Spinal cord (tissue), 10 donors: ENCODE results near the gene TSPYL4. TPM values are rescaled to one million over a fixed set of nuclear protein-coding genes. Genes with fewer than 3 reads are reported as not detected.
A peak's percentile ranks its signal among the peaks of the same experiment; 100 is the strongest.

Experiments
- DNase-seq, 6 donors: peaks; one replicate each; pipeline versions ENCODE4 v3.0.0 to v3.0.0-alpha.2; 2013 to 2015; ENCODE audit warnings: low spot score in 6 of 6, low read depth in 4 of 6
- H3K27ac ChIP-seq: one replicate; pipeline ENCODE4 v1.5.1; 2013; ENCODE audit warnings: low read depth, low read length, control low read depth
- H3K27me3 ChIP-seq: one replicate; pipeline ENCODE4 v1.6.1; 2013; ENCODE audit warnings: low read length; ENCODE audit not compliant: control insufficient read depth, insufficient read depth
- H3K36me3 ChIP-seq: one replicate; pipeline ENCODE4 v1.6.1; 2013; ENCODE audit warnings: low read length; ENCODE audit not compliant: control insufficient read depth, insufficient read depth
- H3K4me1 ChIP-seq: one replicate; pipeline ENCODE4 v1.6.1; 2013; ENCODE audit warnings: low read length; ENCODE audit not compliant: control insufficient read depth, insufficient read depth
- H3K4me3 ChIP-seq: one replicate; pipeline ENCODE4 v1.5.1; 2013; ENCODE audit warnings: low read depth, low read length, control low read depth
- H3K9me3 ChIP-seq: one replicate; pipeline ENCODE4 v1.6.1; 2013; ENCODE audit warnings: low read length; ENCODE audit not compliant: control insufficient read depth, insufficient read depth
- WGBS: methylation state at CpG from one replicate; pipeline ENCODE4 v1.1.5; 2013; ENCODE audit warnings: missing lambda C conversion rate; ENCODE audit not compliant: insufficient coverage; 5-methylcytosine and 5-hydroxymethylcytosine counted together
- long read RNA-seq, 4 donors: transcript quantifications; one replicate each; lab custom pipeline, GENCODE V29; 2026
- polyA plus RNA-seq, 2 donors: library from polyadenylated mRNA; unstranded; fragments of 120-200 nt; gene quantifications; one replicate each; pipeline ENCODE4 v1.2.1, GENCODE V29; 2013; ENCODE audit not compliant: insufficient read length in 2 of 2
- total RNA-seq, 2 donors: library from RNA; depleted of rRNA in 1 of 2; stranded (reverse); fragments of 120-200 nt in 1 of 2; fragments of >200 nt in 1 of 2; gene quantifications; one replicate each; pipeline versions ENCODE4 v1.2.3 to v1.2.4, GENCODE V29; 2013 to 2014
- donor health status: healthy.

The TSPYL4 gene
- total RNA-seq (100 to 1,000 TPM in 1 of 2 donors, 10 to 100 TPM in 1; 57.6 to 101 TPM), polyA plus RNA-seq (100 to 1,000 TPM; 137 to 162 TPM)
- long read RNA-seq, donor 1, full-length matches to known transcripts: 358 of 358 reads
- long read RNA-seq, donor 1, partial matches to known transcripts: 0 of 358 reads
- long read RNA-seq, donor 1, other reads (novel, unspliced or antisense): 0 of 358 reads
- long read RNA-seq, donor 2, full-length matches to known transcripts: 151 of 151 reads
- long read RNA-seq, donor 2, partial matches to known transcripts: 0 of 151 reads
- long read RNA-seq, donor 2, other reads (novel, unspliced or antisense): 0 of 151 reads
- long read RNA-seq, donor 3, full-length matches to known transcripts: 205 of 205 reads
- long read RNA-seq, donor 3, partial matches to known transcripts: 0 of 205 reads
- long read RNA-seq, donor 3, other reads (novel, unspliced or antisense): 0 of 205 reads
- long read RNA-seq, donor 4, full-length matches to known transcripts: 120 of 120 reads
- long read RNA-seq, donor 4, partial matches to known transcripts: 0 of 120 reads
- long read RNA-seq, donor 4, other reads (novel, unspliced or antisense): 0 of 120 reads

DNA sequence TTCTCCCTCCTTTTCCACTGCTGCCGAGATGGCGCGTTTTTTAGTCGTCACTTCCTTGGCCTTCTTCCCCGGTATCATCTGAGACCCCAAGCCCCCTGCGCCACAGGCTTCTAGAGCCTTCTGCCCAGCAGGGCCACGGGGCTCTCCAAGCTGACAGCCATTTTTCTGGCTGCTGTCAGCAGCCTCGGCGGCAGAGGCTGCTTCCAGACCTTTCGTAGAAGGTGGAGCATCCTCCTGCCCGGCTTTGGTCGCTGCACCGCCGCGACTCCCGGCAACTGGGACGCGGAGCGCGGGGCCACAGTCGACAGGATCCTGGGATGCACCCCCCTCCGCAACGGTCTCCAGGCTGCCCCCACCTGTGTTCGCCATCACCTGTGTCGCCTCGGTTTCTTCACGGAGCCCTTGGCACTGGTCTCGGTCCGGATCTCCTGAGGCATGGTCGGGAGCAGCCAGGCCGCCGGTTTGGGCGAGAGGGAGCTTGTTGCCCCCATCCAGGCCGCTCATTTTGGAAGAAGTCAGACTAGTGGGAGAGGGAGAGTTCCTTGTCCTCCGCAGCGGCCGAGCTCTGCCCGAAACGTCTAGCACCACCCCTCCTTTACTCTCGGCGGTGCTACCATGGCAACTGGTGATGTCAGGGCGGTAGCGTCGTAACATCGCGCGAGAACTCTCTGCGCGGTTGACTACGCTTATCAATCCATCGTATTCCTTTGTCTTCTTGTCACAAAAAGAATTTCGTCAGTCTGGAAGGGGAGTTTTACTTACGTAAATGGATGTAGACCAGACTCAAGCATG is at the start of gene TSPYL4:
TSPYL4 (minus strand) TSS at position 571 of the 792 bp plus-strand sequence; CDS start at position 504, 67 bp downstream.
- peaks cover 10% of the 10 kb centered on the region for H3K36me3 ChIP-seq
- peaks cover 22% of the 10 kb centered on the region for H3K4me1 ChIP-seq
- H3K27me3 ChIP-seq: no peaks in the 10 kb centered on the region
- peak; percentile 93 to 99 (median 96) for DNase-seq
- 0% methylated on average over 41 of the region's 53 CpGs for WGBS
- H3K4me3 ChIP-seq: peak within 1 kb of the TSS; percentile 91
- H3K9me3 ChIP-seq: no peaks in the 10 kb centered on the region
- peak within 1 kb of the TSS; percentile 95 for H3K27ac ChIP-seq

DNA sequence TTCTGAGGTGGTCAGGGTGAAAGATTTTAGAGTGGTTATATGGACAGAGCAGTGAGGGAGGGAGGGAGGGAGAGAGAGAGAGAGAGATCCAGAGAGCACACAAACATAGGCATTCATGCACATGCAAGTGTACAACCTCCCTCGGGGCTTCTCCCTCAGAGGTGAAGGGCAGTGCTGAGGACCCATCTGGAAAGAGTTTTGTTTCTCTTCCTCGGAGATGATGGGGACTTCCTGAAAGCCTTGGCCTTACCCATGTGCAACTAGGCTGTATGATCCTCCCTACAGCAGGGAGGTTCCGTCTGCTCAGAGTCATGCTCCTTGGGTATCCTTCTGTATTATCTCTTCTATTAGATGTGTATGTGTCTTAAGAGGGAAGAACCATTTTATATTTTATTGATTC is 47.2 kb upstream of the TSPYL4 start:
- H3K4me1 ChIP-seq: no peaks in the 10 kb centered on the region
- no peaks in the 10 kb centered on the region for H3K27me3 ChIP-seq
- WGBS: 57% methylated on average over 1 of the region's 3 CpGs
- H3K36me3 ChIP-seq: no peaks in the 10 kb centered on the region
- no peak for DNase-seq
- H3K27ac ChIP-seq: peak overlapping the region; percentile 47
- no peaks in the 10 kb centered on the region for H3K9me3 ChIP-seq
- no peak overlapping the region for H3K4me3 ChIP-seq

DNA sequence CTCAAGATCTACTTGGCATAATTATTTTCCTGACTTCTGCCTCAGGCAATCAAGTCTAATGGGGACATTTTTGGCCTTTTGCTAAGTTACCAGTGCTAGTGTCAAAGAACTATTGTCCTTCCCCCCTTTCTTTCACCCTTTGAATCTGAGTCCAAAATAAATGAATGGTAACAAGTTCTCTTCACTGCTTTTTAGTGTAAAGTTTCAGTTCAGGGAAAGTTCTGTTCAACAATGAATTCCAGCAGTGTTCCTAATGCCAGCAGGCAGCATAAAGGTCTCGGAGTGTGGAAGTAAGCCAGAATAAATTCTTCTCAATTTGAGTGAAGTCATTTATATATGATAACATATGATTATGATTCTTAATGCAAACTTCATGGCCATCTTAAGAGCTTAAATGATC is 46.7 kb upstream of the TSPYL4 start:
- Histone ChIP-seq H3K27ac (peak overlapping the region; percentile 47), H3K4me1 (no peaks in the 10 kb centered on the region), H3K9me3 (no peaks in the 10 kb centered on the region), H3K36me3 (no peaks in the 10 kb centered on the region), H3K4me3 (no peak overlapping the region), H3K27me3 (no peaks in the 10 kb centered on the region)
- WGBS: no CpG with 5 or more reads among the region's 1 CpG
- peak in 2 of 6 donors; percentile 19 to 68 for DNase-seq

DNA sequence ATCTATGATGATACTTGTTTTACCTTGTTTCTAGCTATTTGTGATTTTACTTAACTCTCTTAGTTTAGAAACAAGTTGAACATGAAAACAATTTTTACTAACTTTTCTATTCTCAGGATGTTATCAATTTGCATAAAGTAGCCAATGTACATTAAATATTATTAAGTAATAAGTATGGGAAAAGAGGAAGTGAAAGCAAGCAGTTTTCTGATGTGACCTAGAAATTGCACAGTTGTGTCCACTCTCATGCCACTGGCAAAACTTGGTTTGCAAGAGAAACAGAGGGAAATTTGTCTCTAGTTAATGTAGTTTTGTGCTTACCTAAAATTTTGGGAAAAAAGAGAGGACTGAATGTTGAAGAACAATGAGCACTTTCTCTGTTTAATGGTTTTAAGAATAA is 45.1 kb upstream of the TSPYL4 start:
- Histone ChIP-seq H3K27me3 (no peaks in the 10 kb centered on the region), H3K27ac (no peak overlapping the region), H3K9me3 (no peaks in the 10 kb centered on the region), H3K4me1 (no peaks in the 10 kb centered on the region), H3K36me3 (no peaks in the 10 kb centered on the region), H3K4me3 (no peak overlapping the region)
- DNase-seq: no peak

DNA sequence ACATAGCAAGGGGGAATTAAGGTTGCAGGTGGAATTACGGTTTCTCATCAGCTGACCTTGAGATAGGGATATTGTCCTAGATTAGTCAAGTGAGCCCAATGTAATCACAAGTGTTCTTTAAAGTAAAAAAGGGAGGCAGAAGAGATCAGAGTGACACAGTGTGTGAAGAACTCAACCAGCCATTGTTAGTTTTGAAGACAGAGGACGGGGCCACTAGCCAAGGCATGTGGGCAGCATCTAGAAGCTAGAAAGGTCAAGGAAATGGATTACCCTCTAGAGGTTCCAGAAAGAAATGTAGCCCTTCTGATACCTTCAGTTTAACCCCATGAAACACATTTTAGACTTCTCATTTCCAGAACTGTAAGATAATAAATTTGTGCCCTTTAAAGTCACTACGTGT is 44.4 kb upstream of the TSPYL4 start:
- H3K4me1 ChIP-seq: no peaks in the 10 kb centered on the region
- H3K27me3 ChIP-seq: no peaks in the 10 kb centered on the region
- WGBS: 88% methylated on average over 2 of the region's 3 CpGs
- no peaks in the 10 kb centered on the region for H3K36me3 ChIP-seq
- no peak overlapping the region for H3K4me3 ChIP-seq
- H3K9me3 ChIP-seq: no peaks in the 10 kb centered on the region
- DNase-seq: no peak
- H3K27ac ChIP-seq: no peak overlapping the region

DNA sequence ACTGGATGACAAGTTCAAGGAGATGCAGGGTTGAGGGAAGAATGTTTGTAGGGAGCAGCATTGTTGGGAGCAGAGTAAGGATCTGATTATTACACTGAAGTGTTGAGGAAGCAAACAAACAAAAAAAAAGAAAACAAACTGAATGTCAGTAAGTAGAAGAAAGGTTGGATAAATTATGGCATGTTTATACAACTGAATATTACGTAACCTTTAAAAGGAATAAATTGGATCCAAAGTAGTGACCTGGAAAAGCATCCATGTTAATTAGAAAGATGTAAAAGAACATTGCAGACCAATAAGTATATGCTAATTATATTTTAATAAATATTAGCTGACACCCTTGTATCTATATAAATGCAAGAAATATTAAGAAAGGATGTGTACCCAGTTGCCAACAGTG is 38.7 kb upstream of the TSPYL4 start:
- no CpG with 5 or more reads among the region's 1 CpG for WGBS
- no peaks in the 10 kb centered on the region for H3K36me3 ChIP-seq
- H3K27ac ChIP-seq: no peak overlapping the region
- H3K9me3 ChIP-seq: no peaks in the 10 kb centered on the region
- no peak for DNase-seq
- no peaks in the 10 kb centered on the region for H3K4me1 ChIP-seq
- no peaks in the 10 kb centered on the region for H3K27me3 ChIP-seq
- H3K4me3 ChIP-seq: no peak overlapping the region

DNA sequence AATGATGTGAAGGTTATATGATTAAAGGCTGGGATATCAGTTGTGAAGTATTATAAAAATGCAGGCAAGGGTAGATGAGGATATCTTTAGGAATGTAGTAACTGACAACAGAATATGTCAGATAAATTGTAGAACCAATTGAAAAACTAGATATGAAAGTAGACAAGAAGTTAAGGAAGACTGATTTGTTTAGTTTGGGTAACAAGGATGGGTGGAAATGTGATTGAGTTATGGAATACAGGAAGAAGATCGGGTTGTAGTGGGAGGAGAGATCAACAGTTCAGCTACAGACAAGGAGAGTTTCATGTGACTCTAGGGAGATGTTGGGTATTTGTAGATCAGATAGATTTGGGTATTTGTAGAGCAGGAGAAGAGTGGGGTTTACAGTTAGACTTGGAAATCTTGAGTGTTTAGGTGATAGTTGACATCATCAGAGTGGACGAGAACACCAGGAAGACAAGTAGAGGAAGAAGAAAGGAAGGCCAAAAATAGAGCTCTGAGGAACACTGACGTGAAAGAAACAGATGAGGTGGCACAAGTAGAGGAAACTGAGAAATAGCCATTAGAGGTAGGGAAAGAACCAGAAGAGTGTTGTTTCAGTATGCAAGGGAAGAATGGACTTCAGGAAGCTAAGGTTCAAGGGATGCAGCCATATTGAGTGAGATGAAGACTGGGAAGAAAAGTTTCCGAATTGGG is 38.0 kb upstream of the TSPYL4 start:
- no peak for DNase-seq
- Histone ChIP-seq H3K9me3 (no peaks in the 10 kb centered on the region), H3K27me3 (no peaks in the 10 kb centered on the region), H3K36me3 (no peaks in the 10 kb centered on the region), H3K27ac (no peak overlapping the region), H3K4me3 (no peak overlapping the region), H3K4me1 (no peaks in the 10 kb centered on the region)
- 92% methylated on average over 4 of the region's 4 CpGs for WGBS

DNA sequence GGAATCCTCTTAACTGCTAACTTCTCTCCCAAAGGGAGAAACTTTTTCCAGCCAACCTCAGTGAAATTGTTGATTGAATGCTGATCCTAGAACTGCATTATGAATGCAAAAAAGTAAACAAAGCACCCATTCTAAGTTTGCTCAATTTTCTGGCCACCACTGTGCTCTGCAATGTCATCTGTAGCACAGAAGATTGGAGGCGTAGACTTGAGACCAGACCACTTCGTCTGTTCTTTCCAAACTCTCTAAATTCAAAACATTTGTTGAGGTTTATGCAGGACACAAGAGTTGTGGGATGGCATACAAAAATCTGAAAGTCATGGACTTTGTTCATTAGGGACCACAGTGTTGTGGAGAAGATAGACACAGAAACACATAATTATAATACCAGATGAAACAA is 36.9 kb upstream of the TSPYL4 start:
- no peak overlapping the region for H3K27ac ChIP-seq
- DNase-seq: no peak
- no CpG with 5 or more reads among the region's 2 CpGs for WGBS

DNA sequence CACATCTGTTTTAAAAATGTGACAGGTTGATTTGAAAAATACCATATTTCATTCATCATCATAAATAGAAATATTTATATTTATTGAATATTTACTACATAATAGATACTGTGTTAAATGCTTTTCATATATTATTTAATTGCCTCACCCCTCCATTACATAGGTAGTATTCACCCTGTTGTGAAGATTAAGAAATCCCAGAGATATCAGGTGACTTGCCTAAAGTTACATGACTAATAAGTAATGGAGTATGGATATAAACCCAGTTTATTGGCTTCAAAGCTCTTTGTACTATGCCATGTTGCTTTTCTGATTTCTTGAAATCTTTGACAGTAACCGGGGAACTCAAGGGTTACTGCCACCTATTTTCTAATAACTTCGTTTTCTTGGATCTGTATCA is 36.0 kb upstream of the TSPYL4 start:
- Histone ChIP-seq H3K36me3 (no peaks in the 10 kb centered on the region), H3K27me3 (no peaks in the 10 kb centered on the region), H3K4me3 (no peak overlapping the region), H3K4me1 (no peaks in the 10 kb centered on the region), H3K9me3 (no peaks in the 10 kb centered on the region), H3K27ac (no peak overlapping the region)
- WGBS: no CpG with 5 or more reads among the region's 2 CpGs
- no peak for DNase-seq

More for the DNA sequence above, 36.9 kb upstream of the TSPYL4 start:
- H3K36me3 ChIP-seq: no peaks in the 10 kb centered on the region
- H3K4me1 ChIP-seq: no peaks in the 10 kb centered on the region
- no peaks in the 10 kb centered on the region for H3K9me3 ChIP-seq
- H3K27me3 ChIP-seq: no peaks in the 10 kb centered on the region
- H3K4me3 ChIP-seq: no peak overlapping the region
